Activated T-cell treated with anti-CD3 and anti-CD28 coated beads, Interleukin-2, amount 50 U/mL, for 1 hour (primary cell): ENCODE measurements around the gene CACFD1.
"Not testable (repeated sequence)": the region's sequence is repeated elsewhere in the genome, so short reads cannot be mapped to it uniquely, and the experiment has no call there.

Experiments used
- DNase-seq: peaks from one replicate; pipeline ENCODE4 v3.0.0-alpha.2; 2020

CACFD1 gene

DNA sequence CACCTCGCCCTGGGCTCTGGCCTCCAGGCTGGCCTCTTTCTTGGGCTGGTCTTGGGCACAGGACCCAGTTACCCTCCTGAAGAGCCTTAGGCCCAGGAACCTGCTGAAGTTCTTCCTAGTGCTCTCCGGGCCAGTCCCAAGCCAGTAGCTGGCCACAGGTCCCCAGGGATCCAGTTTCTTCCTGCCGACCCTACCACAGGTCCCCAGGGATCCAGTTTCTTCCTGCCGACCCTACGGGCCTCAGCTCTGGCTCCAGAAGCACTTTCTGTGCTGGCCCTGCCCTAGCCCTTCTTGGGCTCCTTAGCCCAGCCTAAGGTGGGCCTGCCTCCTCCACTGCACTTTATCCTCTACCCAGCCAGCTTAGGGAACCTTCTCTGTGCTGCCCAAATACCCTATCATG lies 18.2 kb upstream of the CACFD1 start:
- DNase-seq: no peak

DNA sequence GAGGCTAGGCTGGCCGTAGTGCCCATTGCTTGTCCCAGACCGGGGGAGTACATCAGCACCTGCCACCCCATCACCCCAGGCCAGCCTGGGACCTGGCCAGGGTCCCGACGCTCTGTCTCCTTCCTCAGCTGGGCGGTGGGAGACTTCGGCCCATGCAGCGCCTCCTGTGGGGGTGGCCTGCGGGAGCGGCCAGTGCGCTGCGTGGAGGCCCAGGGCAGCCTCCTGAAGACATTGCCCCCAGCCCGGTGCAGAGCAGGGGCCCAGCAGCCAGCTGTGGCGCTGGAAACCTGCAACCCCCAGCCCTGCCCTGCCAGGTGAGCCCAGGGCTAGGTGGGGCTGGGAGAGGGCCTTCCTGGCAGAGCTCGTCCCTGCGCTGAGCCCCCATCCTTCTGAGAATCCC lies 16.5 kb upstream of the CACFD1 start:
- no peak for DNase-seq

DNA sequence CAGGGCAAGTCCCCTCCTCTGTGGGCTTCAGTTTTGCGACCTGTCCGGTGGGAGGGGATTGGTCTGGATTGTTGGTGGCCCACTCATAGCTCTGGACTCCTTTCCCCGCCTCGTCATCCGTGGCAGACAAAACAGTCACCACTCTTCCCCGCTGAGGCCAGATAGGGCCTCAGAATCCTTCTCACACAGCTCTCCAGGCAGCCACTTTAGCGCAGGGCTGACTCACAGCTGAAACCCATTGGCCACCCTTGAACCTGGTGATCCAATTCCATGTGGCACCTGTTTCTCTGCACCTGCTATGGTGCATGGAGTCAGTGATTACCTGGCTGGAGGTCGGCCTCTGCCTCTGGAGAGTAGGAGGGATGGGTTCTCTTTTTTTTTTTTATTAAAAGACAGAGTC lies 15.8 kb upstream of the CACFD1 start:
- DNase-seq: no peak

DNA sequence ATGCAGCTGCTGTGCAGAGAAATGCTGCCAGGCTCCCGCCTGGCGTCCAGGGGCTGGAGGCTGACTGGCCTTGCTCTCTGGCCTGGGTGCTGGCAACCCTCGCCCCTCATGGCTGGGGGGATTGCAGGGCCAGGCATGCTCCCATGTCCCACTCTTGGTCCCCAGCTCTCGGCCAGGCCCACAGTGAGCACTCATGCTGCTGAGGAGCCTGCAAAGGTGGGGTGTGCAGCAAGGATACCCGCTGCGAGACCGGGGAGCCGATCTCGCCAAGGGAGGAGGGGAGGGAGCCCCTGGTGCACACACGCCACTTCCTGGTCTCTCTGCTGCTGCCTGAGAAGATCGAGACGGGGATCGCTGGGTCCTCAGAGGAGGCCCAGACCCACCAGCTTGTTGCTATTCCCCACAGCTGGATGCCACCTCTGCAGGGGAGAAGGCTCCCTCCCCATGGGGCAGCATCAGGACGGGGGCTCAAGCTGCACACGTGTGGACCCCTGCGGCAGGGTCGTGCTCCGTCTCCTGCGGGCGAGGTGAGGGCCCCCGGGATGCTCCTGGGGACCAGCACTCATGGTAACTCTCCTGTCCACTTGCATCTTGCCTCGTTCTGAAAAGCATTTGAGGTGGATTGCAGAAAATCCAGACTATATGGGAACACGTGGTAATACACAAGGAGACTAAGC lies 14.3 kb upstream of the CACFD1 start:
- DNase-seq: no peak

DNA sequence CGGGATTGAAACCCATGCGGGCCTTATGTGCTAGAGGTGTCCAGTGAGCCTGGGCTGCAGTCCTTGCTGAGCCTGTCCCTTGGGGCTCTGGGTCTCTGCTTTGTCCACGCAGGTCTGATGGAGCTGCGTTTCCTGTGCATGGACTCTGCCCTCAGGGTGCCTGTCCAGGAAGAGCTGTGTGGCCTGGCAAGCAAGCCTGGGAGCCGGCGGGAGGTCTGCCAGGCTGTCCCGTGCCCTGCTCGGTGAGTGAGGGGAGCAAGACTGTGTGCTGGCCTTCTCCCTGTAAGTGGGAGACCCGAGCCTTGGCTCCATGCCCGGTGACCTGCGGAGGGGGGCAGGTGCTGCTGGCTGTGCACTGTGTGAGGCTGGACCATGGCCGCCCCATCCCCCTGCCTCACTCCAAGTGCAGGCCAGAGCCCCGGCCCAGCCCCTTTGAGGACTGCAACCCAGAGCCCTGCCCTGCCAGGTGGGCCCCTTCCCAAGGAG lies 11.2 kb upstream of the CACFD1 start:
- no peak for DNase-seq

DNA sequence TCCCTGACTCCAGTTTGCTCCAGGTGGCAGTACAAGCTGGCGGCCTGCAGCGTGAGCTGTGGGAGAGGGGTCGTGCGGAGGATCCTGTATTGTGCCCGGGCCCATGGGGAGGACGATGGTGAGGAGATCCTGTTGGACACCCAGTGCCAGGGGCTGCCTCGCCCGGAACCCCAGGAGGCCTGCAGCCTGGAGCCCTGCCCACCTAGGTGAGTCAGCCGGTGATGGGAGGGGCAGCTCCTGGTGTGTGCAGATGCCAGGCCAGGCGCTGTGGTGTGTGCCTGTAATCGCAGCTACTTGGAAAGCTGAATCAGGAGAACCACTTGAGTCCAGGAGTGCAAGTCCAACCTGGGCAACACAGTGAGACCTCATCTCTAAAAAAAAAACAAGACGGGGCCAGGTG lies 10.0 kb upstream of the CACFD1 start:
- no peak for DNase-seq

DNA sequence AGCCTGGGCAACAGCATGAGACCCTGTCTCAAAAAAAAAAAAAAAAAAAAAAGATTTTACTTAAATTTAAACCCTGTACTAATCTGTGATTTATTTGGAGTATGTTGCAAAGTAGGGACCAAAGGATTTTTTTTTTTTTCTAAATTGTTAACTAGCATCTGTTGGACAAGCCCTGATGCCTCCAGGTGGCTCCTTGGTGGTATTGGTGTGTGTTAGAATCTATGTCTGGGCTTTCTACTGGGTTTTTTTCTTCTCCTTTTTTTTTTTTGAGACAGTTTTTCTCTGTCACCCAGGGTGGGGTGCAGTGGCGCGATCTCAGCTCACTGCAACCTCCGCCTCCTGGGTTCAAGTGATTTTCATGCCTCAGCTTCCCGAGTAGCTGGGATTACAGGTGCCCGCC lies 7.9 kb upstream of the CACFD1 start:
- DNase-seq: not testable (repeated sequence)

DNA sequence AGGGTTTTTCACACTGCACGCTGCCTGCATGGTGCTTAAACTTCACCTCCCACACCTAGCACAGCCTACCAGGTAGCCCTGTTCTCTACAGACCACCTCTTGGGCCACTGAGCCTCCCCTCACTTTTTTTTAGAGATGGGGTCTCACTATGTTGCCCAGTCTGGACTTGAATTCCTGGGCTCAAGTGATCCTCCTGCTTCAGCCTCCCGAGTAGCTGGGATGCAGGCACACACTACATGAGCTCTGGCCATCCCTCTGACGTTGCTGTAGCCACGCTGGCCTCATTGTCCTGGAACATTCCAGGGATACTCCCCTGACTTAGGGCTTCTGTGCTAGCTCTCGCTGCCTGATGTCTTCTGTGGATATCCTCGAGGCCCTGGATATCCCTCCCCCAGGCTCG lies 7.2 kb upstream of the CACFD1 start:
- DNase-seq: no peak

DNA sequence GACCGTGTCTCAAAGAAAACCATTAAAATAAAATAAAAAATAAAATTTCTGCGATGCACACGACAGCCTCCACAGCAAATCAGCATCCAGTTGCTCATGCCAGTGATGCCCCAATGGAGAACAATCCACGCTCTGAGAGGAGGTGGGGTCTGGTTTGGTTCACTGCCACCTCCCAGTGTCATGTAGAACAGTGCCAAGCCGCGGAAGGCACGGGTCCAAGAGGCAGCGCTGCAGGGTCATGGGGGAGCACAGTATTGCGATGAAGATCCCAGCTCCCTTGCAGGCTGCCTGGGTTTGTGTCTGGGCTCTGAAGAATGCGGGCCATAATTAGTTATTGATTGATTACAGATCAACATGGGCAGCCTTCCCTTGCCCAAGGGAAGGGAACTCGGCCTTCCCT lies 6.1 kb upstream of the CACFD1 start:
- DNase-seq: no peak

DNA sequence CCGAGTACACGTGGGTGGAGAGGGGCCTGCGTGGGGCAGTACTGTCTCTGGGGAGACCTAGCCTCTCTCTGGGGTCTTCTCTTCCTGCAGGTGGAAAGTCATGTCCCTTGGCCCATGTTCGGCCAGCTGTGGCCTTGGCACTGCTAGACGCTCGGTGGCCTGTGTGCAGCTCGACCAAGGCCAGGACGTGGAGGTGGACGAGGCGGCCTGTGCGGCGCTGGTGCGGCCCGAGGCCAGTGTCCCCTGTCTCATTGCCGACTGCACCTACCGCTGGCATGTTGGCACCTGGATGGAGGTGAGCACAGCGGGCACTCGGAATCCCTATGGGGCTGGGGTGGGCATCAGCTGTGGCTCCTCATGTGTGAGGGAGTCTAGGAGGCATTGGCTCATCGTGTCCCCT lies 5.5 kb upstream of the CACFD1 start:
- no peak for DNase-seq

DNA sequence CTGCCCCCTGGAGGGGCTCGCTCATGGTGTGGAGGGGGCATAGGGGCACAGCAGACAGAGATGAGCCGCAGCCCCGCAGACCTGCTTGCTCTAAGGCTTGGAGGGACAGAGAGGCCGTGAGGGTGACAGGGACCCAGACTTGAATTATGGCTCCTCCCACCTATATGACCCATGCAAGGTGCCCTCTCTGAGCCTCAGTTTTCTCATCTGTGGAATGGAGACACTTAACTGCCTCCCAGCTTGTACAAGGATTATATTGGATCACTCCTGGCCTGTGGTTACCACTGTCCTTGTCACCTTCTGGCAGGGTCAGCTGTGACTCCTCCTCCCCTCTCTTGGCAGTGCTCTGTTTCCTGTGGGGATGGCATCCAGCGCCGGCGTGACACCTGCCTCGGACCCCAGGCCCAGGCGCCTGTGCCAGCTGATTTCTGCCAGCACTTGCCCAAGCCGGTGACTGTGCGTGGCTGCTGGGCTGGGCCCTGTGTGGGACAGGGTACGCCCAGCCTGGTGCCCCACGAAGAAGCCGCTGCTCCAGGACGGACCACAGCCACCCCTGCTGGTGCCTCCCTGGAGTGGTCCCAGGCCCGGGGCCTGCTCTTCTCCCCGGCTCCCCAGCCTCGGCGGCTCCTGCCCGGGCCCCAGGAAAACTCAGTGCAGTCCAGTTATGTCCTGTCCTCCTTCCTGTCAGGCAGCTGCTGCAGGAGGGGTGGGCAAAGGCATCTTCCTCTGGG lies 4.7 kb upstream of the CACFD1 start:
- no peak for DNase-seq

DNA sequence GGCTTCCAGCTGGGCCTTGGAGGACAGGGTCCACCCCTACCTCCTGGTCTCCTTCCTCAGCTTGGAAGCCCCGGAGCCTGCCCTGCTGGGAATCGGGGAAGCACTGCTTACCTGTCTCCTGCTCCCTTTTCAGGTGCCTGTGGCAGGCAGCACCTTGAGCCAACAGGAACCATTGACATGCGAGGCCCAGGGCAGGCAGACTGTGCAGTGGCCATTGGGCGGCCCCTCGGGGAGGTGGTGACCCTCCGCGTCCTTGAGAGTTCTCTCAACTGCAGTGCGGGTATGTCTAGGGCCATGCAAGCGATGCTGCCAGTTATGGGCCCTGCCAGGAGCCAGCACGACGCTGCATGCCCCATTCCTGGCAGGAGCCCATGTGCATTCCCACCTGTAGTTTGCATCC lies 3.8 kb upstream of the CACFD1 start:
- no peak for DNase-seq

DNA sequence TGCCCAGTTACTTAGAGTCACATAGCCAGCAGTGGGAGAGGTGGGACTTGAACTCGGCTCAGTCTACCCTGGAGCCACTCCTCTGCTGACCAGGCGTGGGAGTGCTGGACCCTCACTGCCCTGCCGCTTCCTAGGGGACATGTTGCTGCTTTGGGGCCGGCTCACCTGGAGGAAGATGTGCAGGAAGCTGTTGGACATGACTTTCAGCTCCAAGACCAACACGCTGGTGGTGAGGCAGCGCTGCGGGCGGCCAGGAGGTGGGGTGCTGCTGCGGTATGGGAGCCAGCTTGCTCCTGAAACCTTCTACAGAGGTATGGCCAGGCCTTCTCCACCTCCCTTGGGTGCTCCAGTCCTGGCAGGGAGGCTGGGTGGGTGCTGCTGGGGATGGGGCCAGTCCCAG lies 3.4 kb upstream of the CACFD1 start:
- DNase-seq: no peak

DNA sequence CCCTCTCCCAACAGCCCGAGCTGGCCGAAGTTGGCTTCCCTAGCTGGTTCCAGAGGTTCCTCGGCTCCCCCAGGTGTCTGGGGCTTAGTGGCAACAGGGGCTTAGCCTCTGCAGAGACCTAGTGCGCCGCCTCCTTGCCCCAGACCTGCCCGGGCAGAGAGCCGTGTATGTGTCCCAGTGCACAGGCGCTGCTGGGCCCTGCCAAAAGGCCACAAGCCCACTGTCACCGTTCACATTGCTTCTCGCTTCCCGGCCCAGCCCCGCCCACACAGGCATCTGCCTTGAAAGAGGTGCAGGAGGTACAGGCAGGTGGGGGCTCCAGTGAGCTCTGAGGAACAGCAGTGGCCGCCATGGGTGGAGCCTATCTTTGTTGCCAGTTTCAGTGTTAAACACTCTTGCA lies 2.5 kb upstream of the CACFD1 start:
- no peak for DNase-seq

DNA sequence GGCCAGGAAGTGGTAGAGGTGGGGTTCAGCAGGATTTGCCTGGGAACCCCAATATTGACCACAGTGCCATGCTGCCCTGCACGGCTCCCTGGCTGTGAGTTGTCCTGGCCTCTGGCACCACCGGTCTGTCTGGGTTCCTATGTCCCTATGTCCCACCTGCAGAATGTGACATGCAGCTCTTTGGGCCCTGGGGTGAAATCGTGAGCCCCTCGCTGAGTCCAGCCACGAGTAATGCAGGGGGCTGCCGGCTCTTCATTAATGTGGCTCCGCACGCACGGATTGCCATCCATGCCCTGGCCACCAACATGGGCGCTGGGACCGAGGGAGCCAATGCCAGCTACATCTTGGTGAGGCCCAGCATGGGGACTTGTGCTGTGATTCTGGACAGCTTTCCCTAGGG lies 2.0 kb upstream of the CACFD1 start:
- DNase-seq: no peak

DNA sequence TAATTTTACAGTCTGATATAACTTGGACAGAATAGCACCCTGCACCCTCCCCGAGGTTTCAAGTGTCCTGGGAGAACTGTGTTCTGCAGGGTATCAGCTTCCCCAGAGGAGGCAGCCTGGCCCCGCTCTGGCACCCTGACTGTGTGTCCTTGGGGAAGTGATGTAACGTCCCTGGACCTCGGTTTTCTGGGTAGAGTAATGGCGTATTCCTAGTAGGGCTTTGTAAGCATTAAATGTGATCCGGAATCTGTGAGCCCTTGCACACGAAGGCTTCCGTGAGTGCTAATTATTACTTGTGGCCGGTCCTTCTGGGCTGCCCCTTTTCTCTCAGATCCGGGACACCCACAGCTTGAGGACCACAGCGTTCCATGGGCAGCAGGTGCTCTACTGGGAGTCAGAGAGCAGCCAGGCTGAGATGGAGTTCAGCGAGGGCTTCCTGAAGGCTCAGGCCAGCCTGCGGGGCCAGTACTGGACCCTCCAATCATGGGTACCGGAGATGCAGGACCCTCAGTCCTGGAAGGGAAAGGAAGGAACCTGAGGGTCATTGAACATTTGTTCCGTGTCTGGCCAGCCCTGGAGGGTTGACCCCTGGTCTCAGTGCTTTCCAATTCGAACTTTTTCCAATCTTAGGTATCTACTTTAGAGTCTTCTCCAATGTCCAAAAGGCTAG lies 1.0 kb upstream of the CACFD1 start:
- DNase-seq: no peak

DNA sequence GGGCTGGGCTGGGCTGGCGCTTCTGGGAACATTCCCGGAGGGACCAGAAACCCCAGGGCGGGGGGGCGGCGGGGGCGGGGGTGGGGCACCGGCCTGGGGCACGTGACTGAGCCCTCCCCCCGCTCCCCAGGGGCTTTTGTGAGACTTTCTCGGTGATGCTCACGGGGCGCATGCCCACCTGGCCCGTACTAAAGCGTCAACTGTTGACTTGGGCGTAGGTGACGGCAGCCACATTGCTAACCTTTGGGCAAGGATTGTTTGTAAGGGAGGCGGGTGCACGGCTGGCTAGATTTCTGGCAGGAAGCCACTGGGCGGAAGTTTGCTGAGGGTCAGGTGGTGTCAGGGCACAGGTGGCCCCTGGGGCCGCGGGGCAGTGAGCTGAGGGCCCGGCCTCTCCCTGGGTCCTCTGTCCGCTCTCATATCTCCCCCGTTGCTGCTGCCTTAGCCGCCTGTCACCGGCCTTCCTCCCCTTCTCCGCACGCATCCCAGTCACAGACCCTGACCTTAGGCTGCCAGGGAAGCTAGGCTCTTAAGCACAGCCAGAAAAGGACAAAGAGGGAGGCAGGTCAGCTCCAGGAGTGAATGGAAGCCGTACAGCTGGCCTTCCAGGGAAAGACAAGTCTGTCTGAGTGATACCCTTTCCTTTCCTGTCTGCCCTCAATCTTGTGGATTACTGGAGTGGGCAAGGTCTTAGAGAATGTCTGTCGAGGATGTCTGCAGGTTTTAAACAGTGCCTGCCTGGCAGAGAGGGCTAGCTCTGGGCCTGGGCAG lies 812 bp downstream of the CACFD1 start:
- DNase-seq: no peak

DNA sequence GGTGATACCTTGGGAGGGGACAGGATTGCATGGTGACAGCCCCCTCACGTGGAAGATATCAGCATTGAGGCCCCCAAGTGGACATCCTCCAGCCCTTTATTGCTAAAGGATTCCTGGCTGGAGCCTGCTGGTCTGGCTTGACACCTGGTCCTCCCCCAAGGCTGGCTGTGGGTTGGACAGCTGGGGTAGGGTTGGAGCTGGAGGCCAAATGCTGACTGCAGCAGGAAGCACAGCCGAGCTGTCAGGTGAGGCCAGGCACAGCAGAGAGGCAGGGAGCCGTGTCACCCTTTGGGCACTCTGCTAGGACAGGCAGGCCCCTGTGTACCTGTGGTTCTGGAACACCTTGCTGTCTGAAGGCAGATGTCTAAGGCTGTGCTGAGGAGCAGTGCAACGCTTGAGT lies 2.2 kb downstream of the CACFD1 start:
- no peak for DNase-seq

DNA sequence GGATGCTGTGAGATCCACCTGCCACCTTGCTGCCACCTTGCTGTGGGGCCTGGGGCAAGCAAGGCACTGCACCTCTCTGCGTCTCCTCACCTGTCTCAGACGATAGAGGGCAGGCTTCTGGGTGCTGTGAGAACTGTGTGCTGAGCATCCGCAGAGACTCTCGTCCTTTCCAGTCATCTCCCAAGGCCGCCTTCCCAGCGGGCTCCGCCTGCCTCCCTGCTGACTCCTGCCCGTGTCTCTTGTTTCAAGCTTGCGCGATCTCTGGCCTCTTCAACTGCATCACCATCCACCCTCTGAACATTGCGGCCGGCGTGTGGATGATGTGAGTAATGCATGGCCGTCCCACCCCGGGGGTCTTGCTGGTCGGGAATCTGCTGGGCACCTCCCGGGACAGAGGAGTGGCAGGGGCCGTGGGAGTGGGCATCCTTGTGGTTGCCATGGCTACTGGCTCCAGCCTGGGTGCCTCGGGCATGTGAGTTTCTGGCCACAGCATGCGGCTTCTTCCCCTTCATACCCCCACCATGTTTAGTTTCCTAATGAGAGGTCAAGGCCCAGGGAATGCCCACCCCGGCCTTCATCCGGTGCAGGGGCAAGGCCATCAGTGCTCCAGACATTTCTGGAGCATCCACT lies 3.6 kb downstream of the CACFD1 start:
- no peak for DNase-seq

DNA sequence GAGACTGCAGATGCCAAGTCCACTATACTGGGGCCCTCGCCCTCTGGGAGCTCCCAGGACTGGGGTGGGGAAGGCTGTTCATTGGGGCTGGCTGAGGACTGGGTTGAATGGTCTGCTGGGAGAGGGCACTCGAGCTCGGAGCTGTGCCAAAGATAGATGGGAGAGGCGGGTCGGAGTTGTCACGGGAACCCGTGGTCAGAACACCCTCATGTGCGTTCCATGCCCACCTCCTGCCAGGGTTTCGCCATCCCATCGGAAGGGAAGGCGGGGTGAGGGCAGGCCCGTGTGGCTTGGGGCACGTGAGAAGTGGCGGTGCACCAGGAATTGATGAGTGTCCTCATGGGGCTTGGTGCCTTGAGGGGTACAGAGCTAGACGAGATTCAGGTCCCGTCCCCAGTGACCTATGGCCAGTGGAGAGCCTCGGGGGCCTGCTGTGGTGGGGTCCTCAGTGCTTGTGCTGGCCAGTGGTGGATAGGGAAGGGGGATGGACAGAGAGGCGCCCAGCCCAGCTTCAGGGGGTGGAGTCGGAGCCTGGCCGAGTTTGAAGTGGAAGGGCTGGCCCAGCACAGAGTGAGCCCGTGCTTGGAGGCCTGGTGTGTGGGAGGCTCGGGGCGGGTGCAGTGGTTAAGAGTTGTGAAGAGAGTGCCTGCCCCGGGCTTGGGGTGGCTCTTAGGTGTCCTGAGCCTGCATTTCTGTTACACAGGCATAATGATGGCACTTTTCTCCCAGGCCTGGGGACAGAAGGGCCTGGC lies 4.3 kb downstream of the CACFD1 start:
- DNase-seq: no peak

DNA sequence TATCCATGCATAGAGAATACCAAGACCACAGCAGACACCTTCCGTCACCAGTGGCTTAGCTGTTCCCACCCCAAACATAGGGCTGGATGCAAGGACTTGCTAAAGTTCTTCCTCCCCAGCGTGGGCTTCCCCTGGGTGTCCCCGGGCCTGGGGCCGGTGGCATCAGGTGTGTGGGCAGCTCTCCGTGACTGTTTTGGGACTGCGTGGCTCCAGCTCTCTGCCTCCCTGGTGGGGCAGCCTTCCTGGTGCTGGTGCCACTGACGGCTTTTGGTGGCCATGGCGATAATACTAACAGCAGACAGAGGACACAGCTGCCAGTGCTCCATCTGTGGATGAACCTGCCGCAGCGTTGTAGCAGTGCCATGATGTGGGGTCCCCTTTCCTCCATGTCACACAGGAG lies 4.9 kb downstream of the CACFD1 start:
- no peak for DNase-seq

DNA sequence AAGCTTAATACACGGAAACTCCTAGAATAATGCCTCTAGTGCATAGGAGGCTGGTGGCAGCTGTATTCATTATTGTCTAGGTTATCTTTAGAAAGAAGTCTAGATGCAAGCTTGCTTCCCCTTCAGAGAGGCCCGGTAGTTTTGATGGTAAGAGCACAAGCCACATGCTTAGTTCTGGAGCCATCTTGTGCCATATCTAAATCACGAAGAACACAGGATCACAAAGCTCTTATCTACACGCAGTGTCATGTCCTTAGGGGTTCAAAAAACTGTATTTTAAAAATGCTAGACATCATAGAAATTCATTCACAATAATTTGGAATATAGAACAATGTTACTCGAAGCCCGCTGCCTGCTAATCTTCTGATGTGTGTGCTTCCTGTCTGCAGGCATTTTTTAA lies 6.2 kb downstream of the CACFD1 start:
- no peak for DNase-seq
